Astrocyte (in vitro differentiated cells and primary cell): ENCODE results near the gene SLC43A3. TPM values are rescaled to one million over a fixed set of nuclear protein-coding genes. Genes with fewer than 3 reads are reported as not detected.

Experiments
- DNase-seq: peaks from one replicate; pipeline ENCODE4 v3.0.0-alpha.2; 2010; ENCODE audit warnings: low read depth
- FAIRE-seq: peaks from 2 replicates; lab custom pipeline; 2011; peaks lifted over from hg19 to GRCh38; lab: Jason Lieb, UNC
- H2AFZ ChIP-seq: 2 replicates; pipeline ENCODE4 v1.6.0; 2012; ENCODE audit warnings: low read depth, low read length, inconsistent platforms
- H3K27ac ChIP-seq: 2 replicates; pipeline ENCODE4 v1.5.1; 2011; ENCODE audit warnings: low read depth, low read length, inconsistent platforms
- H3K27me3 ChIP-seq: 2 replicates; pipeline ENCODE4 v1.6.0; 2011; ENCODE audit warnings: low read length, inconsistent platforms; ENCODE audit not compliant: insufficient read depth
- H3K36me3 ChIP-seq: 2 replicates; pipeline ENCODE4 v1.5.1; 2011; ENCODE audit warnings: low read length, inconsistent platforms; ENCODE audit not compliant: insufficient read depth
- H3K4me1 ChIP-seq: 2 replicates; pipeline ENCODE4 v1.5.1; 2011; ENCODE audit warnings: low read length, inconsistent platforms; ENCODE audit not compliant: insufficient read depth
- H3K4me2 ChIP-seq: 2 replicates; pipeline ENCODE4 v1.6.0; 2012; ENCODE audit warnings: low read length, inconsistent platforms
- H3K4me3 ChIP-seq: 2 replicates; pipeline ENCODE4 v1.5.1; 2011; ENCODE audit warnings: low read depth, mild to moderate bottlenecking, low read length, inconsistent platforms; ENCODE audit not compliant: insufficient read depth
- H3K79me2 ChIP-seq: 2 replicates; pipeline ENCODE4 v1.6.0; 2012; ENCODE audit warnings: mild to moderate bottlenecking, low read length, inconsistent platforms; ENCODE audit not compliant: insufficient read depth
- H3K9ac ChIP-seq: 2 replicates; pipeline ENCODE4 v1.6.0; 2012; ENCODE audit warnings: mild to moderate bottlenecking, low read length, inconsistent platforms
- H3K9me3 ChIP-seq: 2 replicates; pipeline ENCODE4 v1.5.1; 2012; ENCODE audit warnings: low read depth, mild to moderate bottlenecking, low read length, inconsistent platforms; ENCODE audit not compliant: insufficient read depth
- H4K20me1 ChIP-seq: 2 replicates; pipeline ENCODE4 v1.6.0; 2012; ENCODE audit warnings: low read length, inconsistent platforms; ENCODE audit not compliant: insufficient read depth
- H3K27ac Mint-ChIP-seq: one replicate; pipeline ENCODE4 v1.8.0; 2021; ENCODE audit warnings: mild to moderate bottlenecking, mixed read lengths; ENCODE audit not compliant: unreplicated experiment
- H3K27me3 Mint-ChIP-seq: one replicate; pipeline ENCODE4 v1.8.0; 2021; ENCODE audit warnings: low read depth, mixed read lengths; ENCODE audit not compliant: unreplicated experiment
- H3K36me3 Mint-ChIP-seq: one replicate; pipeline ENCODE4 v1.8.0; 2021; ENCODE audit warnings: low read depth, mixed read lengths; ENCODE audit not compliant: unreplicated experiment
- H3K4me1 Mint-ChIP-seq: one replicate; pipeline ENCODE4 v1.8.0; 2021; ENCODE audit warnings: low read depth, mixed read lengths; ENCODE audit not compliant: unreplicated experiment
- H3K4me3 Mint-ChIP-seq: one replicate; pipeline ENCODE4 v1.8.0; 2021; ENCODE audit warnings: mild to moderate bottlenecking, moderate library complexity, mixed read lengths; ENCODE audit not compliant: unreplicated experiment
- H3K9me3 Mint-ChIP-seq: one replicate; pipeline ENCODE4 v1.8.0; 2021; ENCODE audit warnings: mild to moderate bottlenecking, mixed read lengths; ENCODE audit not compliant: unreplicated experiment
- CTCF ChIP-seq: IDR thresholded peaks from 2 replicates; pipeline ENCODE4 v1.5.1; 2011; ENCODE audit warnings: low read depth, mild to moderate bottlenecking, inconsistent platforms, low read length, moderate library complexity; ENCODE audit not compliant: insufficient read depth
- EZH2 ChIP-seq: IDR thresholded peaks from 2 replicates; pipeline ENCODE4 v1.6.1; 2012; ENCODE audit warnings: mild to moderate bottlenecking, low read length, inconsistent platforms; ENCODE audit not compliant: insufficient read depth
- total RNA-seq: library from RNA; stranded (reverse); gene quantifications from 2 replicates; pipeline ENCODE4 v1.2.1, GENCODE V29; 2021

SLC43A3 gene
- total RNA-seq, 1 donor from 2014 or later, result 16.4 TPM

GRCh38 chr11:57375490-57375889 is 51.4 kb downstream of the SLC43A3 start:
- Mint-ChIP-seq H3K27ac (no peak overlapping the region), H3K4me3 (no peak overlapping the region), H3K27me3 (peaks cover 34% of the 10 kb centered on the region), H3K4me1 (no peaks in the 10 kb centered on the region), H3K36me3 (no peaks in the 10 kb centered on the region), H3K9me3 (peaks cover 1% of the 10 kb centered on the region)
- H3K9ac ChIP-seq, result no peak overlapping the region
- H3K4me2 ChIP-seq, result no peak overlapping the region
- H3K9me3 ChIP-seq, result no peaks in the 10 kb centered on the region
- H3K27ac ChIP-seq, result no peak overlapping the region
- H2AFZ ChIP-seq, result no peak overlapping the region
- H3K4me1 ChIP-seq, result no peaks in the 10 kb centered on the region
- H3K27me3 ChIP-seq, result no peaks in the 10 kb centered on the region
- H3K4me3 ChIP-seq, result no peak overlapping the region
- FAIRE-seq (no peak), DNase-seq (no peak)
- TF ChIP-seq CTCF (no peak), EZH2 (no peak)
- no peaks in the 10 kb centered on the region for H3K79me2 ChIP-seq
- no peaks in the 10 kb centered on the region for H4K20me1 ChIP-seq
- H3K36me3 ChIP-seq, result no peaks in the 10 kb centered on the region

GRCh38 chr11:57374966-57375365 is 52.0 kb downstream of the SLC43A3 start:
- peaks cover 3% of the 10 kb centered on the region for H3K4me1 ChIP-seq
- H4K20me1 ChIP-seq, result no peaks in the 10 kb centered on the region
- H2AFZ ChIP-seq, result no peak overlapping the region
- no peaks in the 10 kb centered on the region for H3K9me3 ChIP-seq
- H3K79me2 ChIP-seq, result no peaks in the 10 kb centered on the region
- H3K9me3 Mint-ChIP-seq, result peaks cover 1% of the 10 kb centered on the region
- H3K27ac Mint-ChIP-seq, result no peak overlapping the region
- no peaks in the 10 kb centered on the region for H3K27me3 ChIP-seq
- H3K36me3 ChIP-seq, result no peaks in the 10 kb centered on the region
- no peak overlapping the region for H3K4me2 ChIP-seq
- no peak for DNase-seq
- no peak overlapping the region for H3K27ac ChIP-seq
- H3K4me3 Mint-ChIP-seq, result no peak overlapping the region
- peaks cover 31% of the 10 kb centered on the region for H3K27me3 Mint-ChIP-seq
- H3K9ac ChIP-seq, result no peak overlapping the region
- H3K36me3 Mint-ChIP-seq, result no peaks in the 10 kb centered on the region
- TF ChIP-seq EZH2, result no peak
- no peak for TF ChIP-seq CTCF
- no peak for FAIRE-seq
- H3K4me1 Mint-ChIP-seq, result no peaks in the 10 kb centered on the region
- H3K4me3 ChIP-seq, result no peak overlapping the region

GRCh38 chr11:57373146-57373545 is 53.8 kb downstream of the SLC43A3 start:
- Histone ChIP-seq H2AFZ (no peak overlapping the region), H3K27ac (no peak overlapping the region), H3K4me1 (peaks cover 4% of the 10 kb centered on the region), H4K20me1 (no peaks in the 10 kb centered on the region), H3K9ac (no peak overlapping the region), H3K27me3 (no peaks in the 10 kb centered on the region), H3K9me3 (no peaks in the 10 kb centered on the region), H3K36me3 (no peaks in the 10 kb centered on the region), H3K4me2 (no peak overlapping the region), H3K79me2 (no peaks in the 10 kb centered on the region), H3K4me3 (no peak overlapping the region)
- DNase-seq (no peak), FAIRE-seq (no peak)
- Mint-ChIP-seq H3K4me1 (no peaks in the 10 kb centered on the region), H3K4me3 (no peak overlapping the region), H3K9me3 (peaks cover 1% of the 10 kb centered on the region), H3K27ac (no peak overlapping the region), H3K27me3 (peaks cover 22% of the 10 kb centered on the region), H3K36me3 (no peaks in the 10 kb centered on the region)
- TF ChIP-seq CTCF, result no peak
- no peak for TF ChIP-seq EZH2
